Bronchial epithelial cell (primary cell): ENCODE results near the gene LINGO4. TPM values are rescaled to one million over a fixed set of nuclear protein-coding genes. Genes with fewer than 3 reads are reported as not detected.

Source experiments
- DNase-seq: peaks from one replicate; pipeline ENCODE4 v3.0.0-alpha.2; 2010; ENCODE audit warnings: low read depth
- FAIRE-seq: peaks from 2 replicates; lab custom pipeline; 2011; peaks lifted over from hg19 to GRCh38; lab: Jason Lieb, UNC
- H3K27me3 ChIP-seq: 2 replicates; pipeline ENCODE4 v1.5.1; 2011; ENCODE audit warnings: low read length; ENCODE audit not compliant: control insufficient read depth, insufficient read depth
- H3K36me3 ChIP-seq: 2 replicates; pipeline ENCODE4 v1.5.1; 2011; ENCODE audit warnings: low read length; ENCODE audit not compliant: control insufficient read depth, insufficient read depth
- H3K4me3 ChIP-seq: 2 replicates; pipeline ENCODE4 v1.5.1; 2011; ENCODE audit warnings: mild to moderate bottlenecking, low read depth, low read length, control low read depth
- CTCF ChIP-seq: IDR thresholded peaks from 2 replicates; pipeline ENCODE4 v1.5.1; 2011; ENCODE audit warnings: mild to moderate bottlenecking, moderate library complexity, low read length, control low read depth, inconsistent platforms; ENCODE audit not compliant: insufficient read depth, severe bottlenecking
- total RNA-seq: library from RNA; depleted of rRNA; stranded (reverse); fragments of >200 nt; gene quantifications from 2 replicates; pipeline ENCODE4 v1.2.1, GENCODE V29; 2014

LINGO4 gene
- total RNA-seq, 1 donor from 2014 or later: not detected

- peaks cover 13% of the 10 kb centered on the region for H3K27me3 ChIP-seq
- DNase-seq (no peak), FAIRE-seq (no peak)
- no peaks in the 10 kb centered on the region for H3K36me3 ChIP-seq
- H3K4me3 ChIP-seq: no peak overlapping the region
- TF ChIP-seq CTCF: no peak
Measured at GRCh38 chr1:151806170-151806569, 951 bp upstream of the LINGO4 start.

- DNase-seq (no peak), FAIRE-seq (no peak)
- no peak for TF ChIP-seq CTCF
- Histone ChIP-seq H3K4me3 (no peak overlapping the region), H3K36me3 (no peaks in the 10 kb centered on the region), H3K27me3 (peaks cover 17% of the 10 kb centered on the region)
Measured at GRCh38 chr1:151803915-151804314, 1.3 kb downstream of the LINGO4 start.

GRCh38 chr1:151803164-151803563, 2.1 kb downstream of the LINGO4 start:
- Histone ChIP-seq H3K4me3 (no peak overlapping the region), H3K27me3 (peaks cover 17% of the 10 kb centered on the region), H3K36me3 (no peaks in the 10 kb centered on the region)
- FAIRE-seq (no peak), DNase-seq (no peak)
- no peak for TF ChIP-seq CTCF

- FAIRE-seq: no peak
- no peak for TF ChIP-seq CTCF
- H3K36me3 ChIP-seq: no peaks in the 10 kb centered on the region
- no peak overlapping the region for H3K4me3 ChIP-seq
- DNase-seq: no peak
- H3K27me3 ChIP-seq: peaks cover 13% of the 10 kb centered on the region
Measured at GRCh38 chr1:151802372-151802771, 2.8 kb downstream of the LINGO4 start.

GRCh38 chr1:151801846-151802245, 3.4 kb downstream of the LINGO4 start:
- FAIRE-seq: no peak
- DNase-seq: no peak
- Histone ChIP-seq H3K27me3 (peaks cover 12% of the 10 kb centered on the region), H3K4me3 (no peak overlapping the region), H3K36me3 (no peaks in the 10 kb centered on the region)
- TF ChIP-seq CTCF: no peak

GRCh38 chr1:151801310-151801820, 3.9 kb downstream of the LINGO4 start:
- TF ChIP-seq CTCF: no peak
- Histone ChIP-seq H3K4me3 (no peak overlapping the region), H3K27me3 (peaks cover 9% of the 10 kb centered on the region), H3K36me3 (no peaks in the 10 kb centered on the region)
- FAIRE-seq (no peak), DNase-seq (no peak)
